Measurements from ENCODE around the gene SPDYE6.
A peak's percentile ranks its signal among the peaks of the same experiment; 100 is the strongest.

DNA sequence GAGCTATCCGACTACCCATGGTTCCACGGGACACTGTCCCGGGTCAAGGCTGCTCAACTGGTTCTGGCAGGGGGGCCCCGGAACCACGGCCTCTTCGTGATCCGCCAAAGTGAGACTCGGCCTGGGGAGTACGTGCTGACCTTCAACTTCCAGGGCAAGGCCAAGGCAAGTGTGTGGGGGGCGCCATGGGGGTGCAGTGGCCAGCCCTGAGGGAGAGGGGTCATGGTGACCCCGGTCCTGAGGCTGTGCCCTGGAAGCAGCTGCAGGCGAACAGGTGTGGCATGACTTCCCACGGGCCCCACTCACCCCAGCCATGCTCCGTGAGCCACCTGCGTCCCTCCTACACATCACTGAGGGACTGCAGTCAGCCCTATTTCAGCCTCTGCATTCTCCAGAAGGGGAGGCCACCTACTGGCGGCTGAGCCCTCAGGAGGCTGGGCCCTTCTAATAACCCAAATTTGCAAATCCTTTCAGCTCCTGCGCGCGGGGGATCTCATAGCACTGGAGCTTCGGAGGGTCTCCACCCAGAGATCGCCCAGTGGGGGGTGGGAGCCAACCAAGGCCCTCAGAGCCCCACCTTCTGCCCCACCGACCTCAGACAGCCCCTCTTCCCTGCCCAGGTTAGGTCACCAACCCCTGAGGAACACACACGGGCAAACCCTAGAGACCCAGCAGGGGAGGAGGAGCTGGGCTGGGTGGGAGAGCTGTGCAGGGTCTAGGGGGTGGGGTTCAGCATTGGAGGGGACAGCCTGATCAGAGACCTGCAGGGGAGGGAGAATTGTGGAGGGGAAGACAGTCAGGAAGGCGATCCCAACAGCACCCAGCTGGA is 38.8 kb downstream of the SPDYE6 start:
- TF ChIP-seq, protein P1, sequence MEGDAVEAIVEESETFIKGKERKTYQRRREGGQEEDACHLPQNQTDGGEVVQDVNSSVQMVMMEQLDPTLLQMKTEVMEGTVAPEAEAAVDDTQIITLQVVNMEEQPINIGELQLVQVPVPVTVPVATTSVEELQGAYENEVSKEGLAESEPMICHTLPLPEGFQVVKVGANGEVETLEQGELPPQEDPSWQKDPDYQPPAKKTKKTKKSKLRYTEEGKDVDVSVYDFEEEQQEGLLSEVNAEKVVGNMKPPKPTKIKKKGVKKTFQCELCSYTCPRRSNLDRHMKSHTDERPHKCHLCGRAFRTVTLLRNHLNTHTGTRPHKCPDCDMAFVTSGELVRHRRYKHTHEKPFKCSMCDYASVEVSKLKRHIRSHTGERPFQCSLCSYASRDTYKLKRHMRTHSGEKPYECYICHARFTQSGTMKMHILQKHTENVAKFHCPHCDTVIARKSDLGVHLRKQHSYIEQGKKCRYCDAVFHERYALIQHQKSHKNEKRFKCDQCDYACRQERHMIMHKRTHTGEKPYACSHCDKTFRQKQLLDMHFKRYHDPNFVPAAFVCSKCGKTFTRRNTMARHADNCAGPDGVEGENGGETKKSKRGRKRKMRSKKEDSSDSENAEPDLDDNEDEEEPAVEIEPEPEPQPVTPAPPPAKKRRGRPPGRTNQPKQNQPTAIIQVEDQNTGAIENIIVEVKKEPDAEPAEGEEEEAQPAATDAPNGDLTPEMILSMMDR (IDR thresholded peaks at IDR 0.05; ENCODE audit: low read depth, low read length), result peak; percentile 36
- no peak for TF ChIP-seq EZH2phosphoT487 (IDR thresholded peaks at IDR 0.05; ENCODE audit: low read depth)

Data from OCI-LY3 (cell line).